Colonic mucosa (tissue), 4 donors: ENCODE data around the gene NRCAM. TPM values are rescaled to one million over a fixed set of nuclear protein-coding genes. Genes with fewer than 3 reads are reported as not detected.
A peak's percentile ranks its signal among the peaks of the same experiment; 100 is the strongest.

Experiments used
- DNase-seq: peaks from one replicate; pipeline ENCODE4 v3.0.0-alpha.2; 2020
- H3K27ac ChIP-seq: fragments of 200-600 bp; one replicate; pipeline ENCODE4 v1.8.0; 2021
- H3K27me3 ChIP-seq: fragments of 200-600 bp; one replicate; pipeline ENCODE4 v1.8.0; 2021
- H3K36me3 ChIP-seq: fragments of 200-600 bp; one replicate; pipeline ENCODE4 v1.8.0; 2021
- H3K4me1 ChIP-seq: fragments of 200-600 bp; one replicate; pipeline ENCODE4 v1.8.0; 2021; ENCODE audit warnings: mild to moderate bottlenecking
- H3K4me3 ChIP-seq: fragments of 200-600 bp; one replicate; pipeline ENCODE4 v1.8.0; 2021
- H3K9ac ChIP-seq, 2 donors: one replicate each; pipeline ENCODE4 v1.7.0; 2013; ENCODE audit warnings: control low read depth in 2 of 2, low read depth in 2 of 2, low read length in 2 of 2
- H3K9me3 ChIP-seq: fragments of 200-600 bp; one replicate; pipeline ENCODE4 v1.8.0; 2021
- intact Hi-C: fragments of 100-400 bp; cut with DNase I; formaldehyde crosslinking; loops from one replicate; pipeline ENCODE4 v1.14.1; 2022
- total RNA-seq, 2 donors: library from RNA; stranded (reverse); fragmentation: NEBNext Ultra II Directional in 1 of 2; extraction: Animal tissue kit (Norgen Biotek cat#: 25700) in 1 of 2; gene quantifications; one replicate each; pipeline ENCODE4 v1.2.1, GENCODE V29; 2021
- TF ChIP-seq, protein P1 (sequence below): fragments of 200-600 bp; IDR thresholded peaks from one replicate; pipeline ENCODE4 v1.8.0; 2022; ENCODE audit warnings: antibody characterized with exemption, mild to moderate bottlenecking
- donor health status: healthy.
- donor health status: DM: no; HTN: no; CAD: no.
- donor health status: DM: no; HTN: no; CAD: no.

The NRCAM gene
- total RNA-seq, 2 donors from 2014 or later, result 0.42 to 1.1 TPM

DNA sequence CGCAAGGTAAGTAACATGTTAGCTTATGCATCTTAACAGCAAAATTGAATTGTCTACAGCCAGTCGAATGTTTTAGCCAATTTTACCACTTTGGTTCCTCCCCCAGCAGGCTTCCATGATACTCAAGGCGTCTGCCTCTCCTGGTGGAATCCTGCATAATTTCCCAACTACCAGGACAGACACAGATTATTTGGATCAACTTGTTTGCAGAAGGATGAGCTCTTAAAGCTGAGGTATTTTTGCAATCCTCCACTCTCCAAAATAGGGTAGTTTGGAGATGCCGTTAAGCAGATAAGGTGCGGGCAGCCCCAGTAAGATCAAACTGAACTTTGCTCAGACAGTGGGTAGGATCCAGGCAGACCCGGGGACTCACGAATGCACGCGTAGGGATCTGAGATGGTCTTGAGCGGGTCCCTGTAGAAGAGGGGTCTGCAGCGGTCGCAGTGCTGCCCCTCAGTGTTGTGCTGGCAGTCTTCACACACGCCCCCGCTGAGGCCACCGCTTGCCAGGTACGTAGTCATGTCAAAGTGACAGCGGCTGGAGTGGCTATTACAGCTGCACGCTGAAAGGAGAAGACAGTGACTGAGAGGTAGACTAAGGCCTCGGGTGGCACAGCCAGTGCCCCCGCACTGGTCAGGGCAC, 353.4 kb downstream of the NRCAM start:
- H3K27me3 ChIP-seq, result no peaks in the 10 kb centered on the region

DNA sequence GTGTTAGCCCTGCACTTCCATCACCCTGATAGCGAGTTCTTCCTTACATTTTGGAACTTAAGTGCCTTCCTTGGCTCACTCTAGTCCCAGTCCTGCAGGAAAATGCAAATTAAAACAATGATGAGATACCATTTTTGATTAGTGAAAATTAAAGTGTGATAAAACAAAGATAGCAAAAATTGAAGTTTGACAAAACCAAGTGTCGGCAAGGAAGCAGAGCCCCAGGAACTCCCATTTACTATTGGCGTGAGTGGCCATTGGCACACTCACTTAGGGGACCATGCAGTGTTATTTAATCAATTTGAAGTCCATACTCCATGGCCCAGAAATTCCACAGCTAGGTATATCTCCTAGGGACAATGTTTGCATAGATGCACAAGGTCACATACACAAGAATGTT, 354.5 kb downstream of the NRCAM start:
- Histone ChIP-seq H3K9me3 (no peaks in the 10 kb centered on the region), H3K27me3 (no peaks in the 10 kb centered on the region), H3K9ac (no peak overlapping the region), H3K36me3 (no peaks in the 10 kb centered on the region), H3K4me3 (no peak overlapping the region), H3K4me1 (no peaks in the 10 kb centered on the region), H3K27ac (no peak overlapping the region)
- no peak for DNase-seq
- TF ChIP-seq, protein P1, sequence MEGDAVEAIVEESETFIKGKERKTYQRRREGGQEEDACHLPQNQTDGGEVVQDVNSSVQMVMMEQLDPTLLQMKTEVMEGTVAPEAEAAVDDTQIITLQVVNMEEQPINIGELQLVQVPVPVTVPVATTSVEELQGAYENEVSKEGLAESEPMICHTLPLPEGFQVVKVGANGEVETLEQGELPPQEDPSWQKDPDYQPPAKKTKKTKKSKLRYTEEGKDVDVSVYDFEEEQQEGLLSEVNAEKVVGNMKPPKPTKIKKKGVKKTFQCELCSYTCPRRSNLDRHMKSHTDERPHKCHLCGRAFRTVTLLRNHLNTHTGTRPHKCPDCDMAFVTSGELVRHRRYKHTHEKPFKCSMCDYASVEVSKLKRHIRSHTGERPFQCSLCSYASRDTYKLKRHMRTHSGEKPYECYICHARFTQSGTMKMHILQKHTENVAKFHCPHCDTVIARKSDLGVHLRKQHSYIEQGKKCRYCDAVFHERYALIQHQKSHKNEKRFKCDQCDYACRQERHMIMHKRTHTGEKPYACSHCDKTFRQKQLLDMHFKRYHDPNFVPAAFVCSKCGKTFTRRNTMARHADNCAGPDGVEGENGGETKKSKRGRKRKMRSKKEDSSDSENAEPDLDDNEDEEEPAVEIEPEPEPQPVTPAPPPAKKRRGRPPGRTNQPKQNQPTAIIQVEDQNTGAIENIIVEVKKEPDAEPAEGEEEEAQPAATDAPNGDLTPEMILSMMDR, result no peak
- intact Hi-C loops, result no loop called here

More for the DNA sequence above, 353.4 kb downstream of the NRCAM start:
- Histone ChIP-seq H3K36me3 (no peaks in the 10 kb centered on the region), H3K27ac (no peak overlapping the region), H3K4me3 (no peak overlapping the region), H3K4me1 (no peaks in the 10 kb centered on the region), H3K9ac (no peak overlapping the region), H3K9me3 (no peaks in the 10 kb centered on the region)
- intact Hi-C loops, result no loop called here
- TF ChIP-seq, protein P1, result no peak
- DNase-seq, result no peak

DNA sequence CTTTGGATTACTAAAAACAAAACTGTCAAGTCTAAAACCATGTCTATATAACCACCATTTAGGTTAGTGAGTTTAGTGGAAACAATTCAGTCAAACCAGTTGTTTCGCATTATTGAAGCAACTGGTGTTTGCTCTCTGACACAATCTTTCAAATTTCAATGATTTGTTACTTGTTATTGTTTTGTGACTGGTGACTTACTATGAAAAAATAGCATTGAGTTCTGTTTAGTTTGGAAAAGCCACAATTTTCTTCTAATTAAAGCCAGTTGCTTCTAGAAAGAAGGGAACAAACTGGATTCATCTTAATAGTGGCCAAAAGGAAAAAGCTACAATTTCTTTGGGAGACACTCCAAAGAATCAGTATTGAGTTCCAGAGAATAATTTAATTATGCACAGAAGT, 356.5 kb downstream of the NRCAM start:
- Histone ChIP-seq H3K4me3 (no peak overlapping the region), H3K9ac (no peak overlapping the region), H3K27me3 (no peaks in the 10 kb centered on the region), H3K4me1 (peaks cover 6% of the 10 kb centered on the region), H3K27ac (no peak overlapping the region), H3K36me3 (no peaks in the 10 kb centered on the region), H3K9me3 (no peaks in the 10 kb centered on the region)
- TF ChIP-seq, protein P1, result no peak
- DNase-seq, result no peak
- intact Hi-C loops, result loop anchor here (5.0 kb wide), 1 partner anchor 102 kb away; no protein-coding TSS in a partner anchor

DNA sequence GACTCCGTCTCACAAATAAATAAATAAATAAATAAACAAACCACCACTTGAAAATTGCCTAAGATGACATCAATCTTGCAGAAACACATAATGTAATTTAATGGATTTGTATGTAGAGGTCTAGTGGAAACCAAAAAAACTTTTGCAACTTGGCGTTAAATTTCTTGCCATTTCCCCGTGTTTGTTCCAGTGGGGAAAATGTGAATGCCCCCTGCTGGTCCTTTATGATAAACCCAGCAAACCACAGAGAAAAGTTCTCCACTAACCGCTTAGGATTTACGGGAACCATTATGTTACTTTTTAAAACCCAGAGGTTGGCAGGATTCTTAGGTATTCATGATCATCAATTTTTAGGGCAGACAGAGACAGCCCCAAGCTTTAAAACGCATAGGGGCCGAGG, 358.5 kb downstream of the NRCAM start:
- no peak overlapping the region for H3K9ac ChIP-seq
- H3K4me1 ChIP-seq, result peaks cover 6% of the 10 kb centered on the region
- H3K27me3 ChIP-seq, result no peaks in the 10 kb centered on the region
- no peak overlapping the region for H3K4me3 ChIP-seq
- H3K9me3 ChIP-seq, result no peaks in the 10 kb centered on the region
- intact Hi-C loops, result loop anchor here (5.0 kb wide), 1 partner anchor 100 kb away; no protein-coding TSS in a partner anchor
- TF ChIP-seq, protein P1, result peak; percentile 41
- no peaks in the 10 kb centered on the region for H3K36me3 ChIP-seq
- DNase-seq, result peak; percentile 51
- H3K27ac ChIP-seq, result no peak overlapping the region

Other genes starting within 250 kb of the NRCAM start
- 10 to 100 TPM; 14.1 to 28.8 TPM for gene PNPLA8, start 69.7 kb upstream of the NRCAM start, total RNA-seq
- gene THAP5, start 113.3 kb upstream of the NRCAM start, total RNA-seq, result 10 to 100 TPM; 15.7 to 18.0 TPM
- 10 to 100 TPM in 1 of 2 donors, 1 to 10 TPM in 1; 7.8 to 24.7 TPM for gene DNAJB9, start 113.4 kb upstream of the NRCAM start, total RNA-seq